HG03558 (cell line): ENCODE measurements around the gene CD274.
"Not testable (repeated sequence)": the region's sequence is repeated elsewhere in the genome, so short reads cannot be mapped to it uniquely, and the experiment has no call there.

ENCODE experiments used
- ATAC-seq: cut with Tn5 transposase; IDR thresholded peaks from one replicate; pipeline ENCODE4 v1.9.1; 2021; ENCODE audit warnings: moderate number of reproducible peaks; ENCODE audit not compliant: unreplicated experiment; ENCODE audit errors: extremely low read depth

CD274 gene

GRCh38 chr9:5493679-5494511 lies 43.6 kb downstream of the CD274 start:
- ATAC-seq, result peak; percentile 72

- not testable (repeated sequence) for ATAC-seq
Observed at GRCh38 chr9:5494765-5495164, 44.4 kb downstream of the CD274 start.

GRCh38 chr9:5499157-5499556 lies 48.8 kb downstream of the CD274 start:
- no peak for ATAC-seq

GRCh38 chr9:5499889-5500398 lies 49.6 kb downstream of the CD274 start:
- ATAC-seq, result no peak

- ATAC-seq, result no peak
Observed at GRCh38 chr9:5500441-5501235, 50.3 kb downstream of the CD274 start.

- no peak for ATAC-seq
Observed at GRCh38 chr9:5502553-5502952, 52.2 kb downstream of the CD274 start.

- ATAC-seq, result no peak
Observed at GRCh38 chr9:5509573-5509972, 59.2 kb downstream of the CD274 start.

- ATAC-seq, result peak; percentile 58
Observed at GRCh38 chr9:5510360-5510931, 60.1 kb downstream of the CD274 start, which contains the start of gene PDCD1LG2. Gene PDCD1LG2 (plus strand): TSS chr9:5510531. CDS start chr9:5522547, 12,016 bp downstream.

- no peak for ATAC-seq
Observed at GRCh38 chr9:5510989-5511388, 60.6 kb downstream of the CD274 start.

- ATAC-seq, result no peak
Observed at GRCh38 chr9:5511476-5511875, 61.1 kb downstream of the CD274 start.

GRCh38 chr9:5511935-5512580 lies 61.7 kb downstream of the CD274 start:
- ATAC-seq, result no peak

GRCh38 chr9:5512658-5513452 lies 62.5 kb downstream of the CD274 start:
- ATAC-seq, result no peak

- ATAC-seq, result no peak
Observed at GRCh38 chr9:5513966-5514616, 63.7 kb downstream of the CD274 start.

GRCh38 chr9:5514617-5515260 lies 64.4 kb downstream of the CD274 start:
- no peak for ATAC-seq

GRCh38 chr9:5515261-5515650 lies 64.9 kb downstream of the CD274 start:
- no peak for ATAC-seq

GRCh38 chr9:5516453-5517220 lies 66.3 kb downstream of the CD274 start:
- no peak for ATAC-seq

GRCh38 chr9:5518171-5518936 lies 68.0 kb downstream of the CD274 start:
- ATAC-seq, result no peak
